GOT3 (cell line): ENCODE results near the gene U2AF2.

Experiments
- DNase-seq: peaks from one replicate; lab custom pipeline; 2025; ENCODE audit warnings: mixed read lengths; lab: John Stamatoyannopoulos, UW

The U2AF2 gene

GRCh38 chr19:55656988-55657747, 2.3 kb downstream of the U2AF2 start:
- no peak for DNase-seq

GRCh38 chr19:55658846-55659459, 4.1 kb downstream of the U2AF2 start:
- DNase-seq: no peak

- DNase-seq: no peak
Measured at GRCh38 chr19:55659822-55660221, 5.0 kb downstream of the U2AF2 start.

- DNase-seq: no peak
Measured at GRCh38 chr19:55660404-55660803, 5.6 kb downstream of the U2AF2 start.

GRCh38 chr19:55660991-55661390, 6.2 kb downstream of the U2AF2 start:
- DNase-seq: no peak

GRCh38 chr19:55661826-55662225, 7.0 kb downstream of the U2AF2 start:
- DNase-seq: no peak

GRCh38 chr19:55663846-55664536, 9.2 kb downstream of the U2AF2 start:
- no peak for DNase-seq

GRCh38 chr19:55666343-55667005, 11.6 kb downstream of the U2AF2 start:
- DNase-seq: no peak

GRCh38 chr19:55667006-55667381, 12.2 kb downstream of the U2AF2 start:
- DNase-seq: no peak

- no peak for DNase-seq
Measured at GRCh38 chr19:55667511-55667910, 12.7 kb downstream of the U2AF2 start.

- no peak for DNase-seq
Measured at GRCh38 chr19:55667958-55668357, 13.1 kb downstream of the U2AF2 start.

GRCh38 chr19:55668603-55669348, 13.9 kb downstream of the U2AF2 start:
- no peak for DNase-seq

GRCh38 chr19:55669418-55670279, 14.8 kb downstream of the U2AF2 start:
- DNase-seq: no peak

GRCh38 chr19:55670280-55671053, 15.6 kb downstream of the U2AF2 start:
- DNase-seq: no peak

GRCh38 chr19:55671054-55671378, 16.2 kb downstream of the U2AF2 start:
- no peak for DNase-seq

GRCh38 chr19:55672418-55672817, 17.6 kb downstream of the U2AF2 start:
- no peak for DNase-seq

GRCh38 chr19:55673465-55673864, 18.6 kb downstream of the U2AF2 start:
- no peak for DNase-seq

GRCh38 chr19:55673889-55674288, 19.1 kb downstream of the U2AF2 start:
- no peak for DNase-seq

- DNase-seq: no peak
Measured at GRCh38 chr19:55674459-55674840, 19.6 kb downstream of the U2AF2 start.
